HCT116 (cell line): ENCODE measurements around the gene CDX1. TPM values are rescaled to one million over a fixed set of nuclear protein-coding genes. Genes with fewer than 3 reads are reported as not detected.

Experiments
- ATAC-seq: fragments of 200-7000 bp; cut with Tn5 transposase; 2 replicates; pipeline ENCODE4 v1.9.1; 2020; ENCODE audit warnings: mild to moderate bottlenecking, moderate library complexity
- BruUV-seq: library from RNA; stranded (reverse); fragments of 400-500 nt; replicated peaks from 2 replicates; lab custom pipeline; 2021; lab: Mats Ljungman, UMichigan
- CTCF ChIA-PET: fragments of 300-600 bp; sonication (Branson Sonifier 250); formaldehyde crosslinking; loops from one replicate; lab custom pipeline; 2021; ENCODE audit warnings: antibody characterized with exemption; lab: Charles Lee
- POLR2A ChIA-PET: fragments of 300-600, 350-600 bp; sonication (Branson Sonifier 250); formaldehyde crosslinking; loops from one replicate; lab custom pipeline; 2021; ENCODE audit warnings: antibody characterized with exemption; lab: Charles Lee
- RAD21 ChIA-PET, 2 experiments: fragments of 300-600 bp; sonication (Branson Sonifier 250); formaldehyde crosslinking; loops; one replicate each; lab custom pipeline; 2023; ENCODE audit warnings: low total read pairs in 2 of 2; ENCODE audit not compliant: uncharacterized antibody in 2 of 2, unreplicated experiment in 2 of 2, low non-redundant PET in 1 of 2; lab: Charles Lee
- DNase-seq: peaks from one replicate; pipeline ENCODE4 v3.0.0-alpha.2; 2010; ENCODE audit warnings: low read depth, low spot score
- H2AFZ ChIP-seq: fragments of 200-600 bp; shearing (Covaris generic), sonication (generic); 2 replicates; pipeline ENCODE4 v1.6.1; 2017; ENCODE audit warnings: low read depth, mixed run types, mixed read lengths, antibody characterized with exemption, low read length; ENCODE audit not compliant: poor library complexity, severe bottlenecking
- H3K27ac ChIP-seq: 2 replicates; pipeline ENCODE4 v1.5.1; 2012; ENCODE audit warnings: low read depth, low read length
- H3K27me3 ChIP-seq: fragments of 200-600 bp; sonication (generic); 2 replicates; pipeline ENCODE4 v1.6.1; 2016; ENCODE audit warnings: mixed run types, low read length, mixed read lengths; ENCODE audit not compliant: insufficient read depth
- H3K36me3 ChIP-seq, 2 experiments: fragments of 200-500 bp in 1 of 2; fragments of 200-600 bp in 1 of 2; sonication (Bioruptor generic) in 1 of 2; sonication (generic) in 1 of 2; 2 replicates each; pipeline versions ENCODE4 v1.5.1 to v1.6.1; 2014 to 2016; ENCODE audit warnings: low read length in 2 of 2, inconsistent platforms in 1 of 2, mixed read lengths in 1 of 2, mixed run types in 1 of 2; ENCODE audit not compliant: insufficient read depth in 2 of 2, control insufficient read depth in 1 of 2
- H3K4me1 ChIP-seq, 2 experiments: fragments of 200-600 bp in 1 of 2; sonication (generic) in 1 of 2; 2 replicates each; pipeline versions ENCODE4 v1.5.1 to v1.6.1; 2012 to 2017; ENCODE audit warnings: low read length in 2 of 2, inconsistent platforms in 1 of 2, mild to moderate bottlenecking in 1 of 2, mixed read lengths in 1 of 2, mixed run types in 1 of 2, moderate library complexity in 1 of 2; ENCODE audit not compliant: insufficient read depth in 2 of 2, control insufficient read depth in 1 of 2
- H3K4me2 ChIP-seq: fragments of 200-600 bp; sonication (generic); 2 replicates; pipeline ENCODE4 v1.6.1; 2017; ENCODE audit warnings: mixed run types, low read length, mixed read lengths
- H3K4me3 ChIP-seq, 2 experiments: fragments of 200-600 bp in 1 of 2; sonication (generic) in 1 of 2; replicated peaks in 1 of 2; 2 replicates each; pipeline ENCODE4 v1.5.1; 2011 to 2016; ENCODE audit warnings: low read length in 2 of 2, control low read depth in 1 of 2, low read depth in 1 of 2, mild to moderate bottlenecking in 1 of 2, mixed read lengths in 1 of 2, mixed run types in 1 of 2
- H3K79me2 ChIP-seq: fragments of 200-600 bp; sonication (generic); 2 replicates; pipeline ENCODE4 v1.6.1; 2017; ENCODE audit warnings: mild to moderate bottlenecking, mixed run types, low read length, moderate library complexity, mixed read lengths; ENCODE audit not compliant: insufficient read depth
- H3K9ac ChIP-seq: fragments of 200-600 bp; sonication (generic); 2 replicates; pipeline ENCODE4 v1.6.1; 2016; ENCODE audit warnings: low read length, mixed read lengths
- H3K9me2 ChIP-seq: fragments of 200-600 bp; sonication (generic), shearing (Covaris generic); 2 replicates; pipeline ENCODE4 v1.6.1; 2017; ENCODE audit warnings: mixed run types, mild to moderate bottlenecking, moderate library complexity; ENCODE audit not compliant: insufficient read depth
- H3K9me3 ChIP-seq, 2 experiments: fragments of 200-500 bp in 1 of 2; fragments of 200-600 bp in 1 of 2; sonication (Bioruptor generic) in 1 of 2; sonication (generic) in 1 of 2; 2 replicates each; pipeline ENCODE4 v1.6.1; 2014 to 2017; ENCODE audit warnings: low read length in 2 of 2, mixed read lengths in 2 of 2, inconsistent platforms in 1 of 2, low read depth in 1 of 2, mild to moderate bottlenecking in 1 of 2, mixed run types in 1 of 2, moderate library complexity in 1 of 2; ENCODE audit not compliant: control insufficient read depth in 1 of 2, insufficient read depth in 1 of 2
- H4K20me1 ChIP-seq: fragments of 200-600 bp; sonication (generic), shearing (Covaris generic); 2 replicates; pipeline ENCODE4 v1.6.1; 2017; ENCODE audit warnings: mixed run types, mild to moderate bottlenecking, moderate library complexity; ENCODE audit not compliant: insufficient read depth
- CEBPB ChIP-seq: IDR thresholded peaks from 2 replicates; pipeline ENCODE4 v1.6.1; 2012; ENCODE audit warnings: low read depth
- EGR1 ChIP-seq: IDR thresholded peaks from 2 replicates; pipeline ENCODE4 v1.6.1; 2012; ENCODE audit warnings: low read depth
- ELF1 ChIP-seq: IDR thresholded peaks from 2 replicates; pipeline ENCODE4 v1.6.1; 2012; ENCODE audit warnings: low read depth, borderline replicate concordance
- EZH2 ChIP-seq: fragments of 200-600 bp; sonication (generic); IDR thresholded peaks from 2 replicates; pipeline ENCODE4 v1.6.1; 2017; ENCODE audit warnings: antibody characterized with exemption, mixed run types
- EZH2phosphoT487 ChIP-seq: fragments of 200-600 bp; IDR thresholded peaks from 2 replicates; pipeline ENCODE4 v1.6.1; 2018; ENCODE audit warnings: antibody characterized with exemption, borderline replicate concordance
- FOSL1 ChIP-seq: IDR thresholded peaks from 2 replicates; pipeline ENCODE4 v1.6.1; 2012; ENCODE audit warnings: low read depth
- JUND ChIP-seq: IDR thresholded peaks from 2 replicates; pipeline ENCODE4 v1.6.1; 2012
- POLR2A ChIP-seq: IDR thresholded peaks from 2 replicates; pipeline ENCODE4 v1.7.0; 2011; ENCODE audit warnings: borderline replicate concordance; ENCODE audit not compliant: insufficient read depth, insufficient read length; ENCODE audit errors: extremely low read depth
- POLR2AphosphoS5 ChIP-seq: IDR thresholded peaks from 2 replicates; pipeline ENCODE4 v1.6.1; 2011; ENCODE audit warnings: mild to moderate bottlenecking, low read depth, low read length, moderate library complexity
- SIN3A ChIP-seq: IDR thresholded peaks from 2 replicates; pipeline ENCODE4 v1.6.1; 2012; ENCODE audit warnings: low read depth
- SP1 ChIP-seq: IDR thresholded peaks from 2 replicates; pipeline ENCODE4 v1.6.1; 2012; ENCODE audit warnings: low read depth
- SRF ChIP-seq: IDR thresholded peaks from 2 replicates; pipeline ENCODE4 v1.6.1; 2012; ENCODE audit warnings: low read depth
- YY1 ChIP-seq: IDR thresholded peaks from 2 replicates; pipeline ENCODE4 v1.6.1; 2011; ENCODE audit warnings: low read length, low read depth, moderate library complexity, mild to moderate bottlenecking; ENCODE audit not compliant: insufficient replicate concordance; ENCODE audit errors: extremely low read depth
- ZFX ChIP-seq: fragments of 450-650 bp; IDR thresholded peaks from 2 replicates; pipeline ENCODE4 v1.6.1; 2017
- ZNF274 ChIP-seq: fragments of 200-500 bp; sonication (Bioruptor generic); IDR thresholded peaks from 2 replicates; pipeline ENCODE4 v1.6.1; 2014; ENCODE audit warnings: mild to moderate bottlenecking, low read depth, low read length, inconsistent platforms
- intact Hi-C: fragments of 100-400 bp; cut with micrococcal nuclease; formaldehyde crosslinking; loops from 2 replicates; pipeline ENCODE4 v1.10.0; 2022
- total RNA-seq: library from RNA; stranded (reverse); gene quantifications from one replicate; pipeline ENCODE4 v1.2.1, GENCODE V29; 2021; ENCODE audit not compliant: unreplicated experiment
- TF ChIP-seq, protein P1 (sequence below), 3 experiments: fragments of 200-600 bp in 1 of 3; sonication (generic) in 1 of 3; IDR thresholded peaks in 2 of 3; conservative IDR thresholded peaks in 1 of 3; 2 replicates each; pipeline ENCODE4 v1.5.1; 2012 to 2017; ENCODE audit warnings: low read depth in 2 of 3, low read length in 2 of 3, antibody characterized with exemption in 1 of 3, borderline replicate concordance in 1 of 3, control low read depth in 1 of 3, mild to moderate bottlenecking in 1 of 3, mixed read lengths in 1 of 3, mixed run types in 1 of 3, moderate library complexity in 1 of 3; ENCODE audit not compliant: insufficient read depth in 1 of 3
- TF ChIP-seq, protein P2 (sequence below): IDR thresholded peaks from 2 replicates; pipeline ENCODE4 v1.6.1; 2011; ENCODE audit warnings: mild to moderate bottlenecking, low read length, moderate library complexity; ENCODE audit not compliant: insufficient replicate concordance; ENCODE audit errors: extremely low read depth
- TF ChIP-seq, protein P3 (sequence below): IDR thresholded peaks from 2 replicates; pipeline ENCODE4 v1.6.1; 2012

Gene CDX1
- total RNA-seq, 1 experiment from 2014 or later = not detected

DNA sequence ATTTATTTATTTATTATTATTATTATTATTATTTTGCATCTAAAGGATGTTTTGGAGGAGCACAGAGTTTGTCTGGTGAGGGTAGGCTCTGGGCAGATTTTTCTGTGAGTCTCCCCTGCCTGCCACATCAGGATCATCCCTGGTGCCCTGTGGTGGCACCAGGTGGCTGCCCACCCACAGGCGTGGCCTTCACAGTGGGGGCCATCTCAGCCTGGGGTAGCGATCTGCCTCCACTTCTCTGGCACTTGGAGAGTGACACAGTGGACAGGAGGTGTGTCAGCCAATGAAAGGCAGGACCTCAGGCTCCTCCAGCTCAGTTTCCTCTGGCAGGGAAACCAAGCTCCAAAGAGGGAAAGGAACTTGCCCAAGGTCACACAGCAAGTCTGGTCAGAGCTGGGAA is 53.3 kb downstream of the CDX1 start:
- Histone ChIP-seq H3K4me2 (no peak overlapping the region), H4K20me1 (no peaks in the 10 kb centered on the region), H3K79me2 (no peaks in the 10 kb centered on the region), H3K27ac (no peak overlapping the region), H3K4me3 (no peak overlapping the region), H3K36me3 (no peaks in the 10 kb centered on the region), H3K9ac (no peak overlapping the region), H3K27me3 (no peaks in the 10 kb centered on the region), H3K4me1 (0 out of 4 replicates have a peak, but pooled peaks cover 0 to 2% of the 10 kb centered on the region in 2 experiments), H3K9me2 (no peaks in the 10 kb centered on the region), H3K9me3 (no peaks in the 10 kb centered on the region), H2AFZ (no peak overlapping the region)
- CTCF ChIA-PET = interaction anchor here (1.3 kb wide), 1 partner anchor 58 kb away, joined by 4 read pairs; no protein-coding TSS in a partner anchor
- TF ChIP-seq SP1 (no peak), EZH2phosphoT487 (no peak), ELF1 (no peak), EZH2 (no peak), SRF (no peak)
- POLR2A ChIA-PET = no interaction called here
- ATAC-seq = no peak
- RAD21 ChIA-PET = no interaction called here
- DNase-seq = no peak
- no TSS peak for BruUV-seq
- intact Hi-C loops = loop anchor here (2.0 to 10.0 kb wide), 5 partner anchors 175 to 583 kb away; partner anchors contain the start of genes HMGXB3 and TIGD6

DNA sequence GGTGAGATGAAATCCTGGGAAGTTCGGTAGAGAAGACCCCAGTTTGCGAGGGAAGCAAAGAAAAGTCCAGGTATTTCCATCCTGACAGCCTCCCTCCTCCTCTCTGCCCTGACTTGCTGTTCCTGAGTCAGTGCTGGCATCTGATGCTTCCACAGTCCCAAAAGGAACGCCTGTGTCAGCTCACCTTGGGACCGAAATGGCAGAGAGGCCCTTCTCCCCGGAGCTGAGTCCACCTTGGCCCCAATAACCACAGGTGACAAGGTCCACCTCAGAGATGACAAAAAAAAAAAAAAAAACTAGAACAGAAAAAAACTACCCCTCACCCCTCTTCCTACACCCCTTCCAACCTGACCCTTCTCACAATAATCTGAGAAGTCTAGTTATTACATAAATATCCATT is 54.9 kb downstream of the CDX1 start:
- H3K4me2 ChIP-seq = no peak overlapping the region
- H3K36me3 ChIP-seq = no peaks in the 10 kb centered on the region
- TF ChIP-seq ZNF274 (no peak), POLR2A (no peak), POLR2AphosphoS5 (no peak), SIN3A (no peak), SP1 (no peak), EZH2 (no peak), JUND (no peak), SRF (no peak), FOSL1 (no peak), CEBPB (no peak), YY1 (no peak), EGR1 (no peak), ELF1 (no peak), ZFX (no peak)
- TF ChIP-seq, protein P1, sequence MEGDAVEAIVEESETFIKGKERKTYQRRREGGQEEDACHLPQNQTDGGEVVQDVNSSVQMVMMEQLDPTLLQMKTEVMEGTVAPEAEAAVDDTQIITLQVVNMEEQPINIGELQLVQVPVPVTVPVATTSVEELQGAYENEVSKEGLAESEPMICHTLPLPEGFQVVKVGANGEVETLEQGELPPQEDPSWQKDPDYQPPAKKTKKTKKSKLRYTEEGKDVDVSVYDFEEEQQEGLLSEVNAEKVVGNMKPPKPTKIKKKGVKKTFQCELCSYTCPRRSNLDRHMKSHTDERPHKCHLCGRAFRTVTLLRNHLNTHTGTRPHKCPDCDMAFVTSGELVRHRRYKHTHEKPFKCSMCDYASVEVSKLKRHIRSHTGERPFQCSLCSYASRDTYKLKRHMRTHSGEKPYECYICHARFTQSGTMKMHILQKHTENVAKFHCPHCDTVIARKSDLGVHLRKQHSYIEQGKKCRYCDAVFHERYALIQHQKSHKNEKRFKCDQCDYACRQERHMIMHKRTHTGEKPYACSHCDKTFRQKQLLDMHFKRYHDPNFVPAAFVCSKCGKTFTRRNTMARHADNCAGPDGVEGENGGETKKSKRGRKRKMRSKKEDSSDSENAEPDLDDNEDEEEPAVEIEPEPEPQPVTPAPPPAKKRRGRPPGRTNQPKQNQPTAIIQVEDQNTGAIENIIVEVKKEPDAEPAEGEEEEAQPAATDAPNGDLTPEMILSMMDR (IDR thresholded peaks at IDR 0.05 in 2 of 3, conservative IDR thresholded peaks at IDR 0.05 in 1 of 3; ENCODE audit: borderline replicate concordance in 1 of 3, insufficient read depth in 1 of 3, low read depth in 2 of 3, low read length in 2 of 3) = no peak
- TF ChIP-seq, protein P2, sequence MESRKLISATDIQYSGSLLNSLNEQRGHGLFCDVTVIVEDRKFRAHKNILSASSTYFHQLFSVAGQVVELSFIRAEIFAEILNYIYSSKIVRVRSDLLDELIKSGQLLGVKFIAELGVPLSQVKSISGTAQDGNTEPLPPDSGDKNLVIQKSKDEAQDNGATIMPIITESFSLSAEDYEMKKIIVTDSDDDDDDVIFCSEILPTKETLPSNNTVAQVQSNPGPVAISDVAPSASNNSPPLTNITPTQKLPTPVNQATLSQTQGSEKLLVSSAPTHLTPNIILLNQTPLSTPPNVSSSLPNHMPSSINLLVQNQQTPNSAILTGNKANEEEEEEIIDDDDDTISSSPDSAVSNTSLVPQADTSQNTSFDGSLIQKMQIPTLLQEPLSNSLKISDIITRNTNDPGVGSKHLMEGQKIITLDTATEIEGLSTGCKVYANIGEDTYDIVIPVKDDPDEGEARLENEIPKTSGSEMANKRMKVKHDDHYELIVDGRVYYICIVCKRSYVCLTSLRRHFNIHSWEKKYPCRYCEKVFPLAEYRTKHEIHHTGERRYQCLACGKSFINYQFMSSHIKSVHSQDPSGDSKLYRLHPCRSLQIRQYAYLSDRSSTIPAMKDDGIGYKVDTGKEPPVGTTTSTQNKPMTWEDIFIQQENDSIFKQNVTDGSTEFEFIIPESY = no peak
- TF ChIP-seq, protein P3, sequence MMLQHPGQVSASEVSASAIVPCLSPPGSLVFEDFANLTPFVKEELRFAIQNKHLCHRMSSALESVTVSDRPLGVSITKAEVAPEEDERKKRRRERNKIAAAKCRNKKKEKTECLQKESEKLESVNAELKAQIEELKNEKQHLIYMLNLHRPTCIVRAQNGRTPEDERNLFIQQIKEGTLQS = no peak
- no peak overlapping the region for H3K9ac ChIP-seq
- DNase-seq (no peak), ATAC-seq (no peak)
- H3K4me3 ChIP-seq = no peak overlapping the region
- intact Hi-C loops = no loop called here
- H3K79me2 ChIP-seq = no peaks in the 10 kb centered on the region
- H3K9me3 ChIP-seq = no peaks in the 10 kb centered on the region
- H3K27me3 ChIP-seq = no peaks in the 10 kb centered on the region
- H4K20me1 ChIP-seq = no peaks in the 10 kb centered on the region
- H3K4me1 ChIP-seq = 0 out of 4 replicates have a peak, but pooled peaks cover 0 to 2% of the 10 kb centered on the region in 2 experiments
- CTCF ChIA-PET = no interaction called here
- no peak overlapping the region for H3K27ac ChIP-seq
- no peak overlapping the region for H2AFZ ChIP-seq
- BruUV-seq = no TSS peak
- RAD21 ChIA-PET = no interaction called here
- POLR2A ChIA-PET = no interaction called here
- no peaks in the 10 kb centered on the region for H3K9me2 ChIP-seq
